Measurements from ENCODE around the gene DHRS12. TPM values are rescaled to one million over a fixed set of nuclear protein-coding genes. Genes with fewer than 3 reads are reported as not detected.

Gene DHRS12
- total RNA-seq, 4 donors from 2014 or later: 7.6 to 11.8 (median 10.3) TPM

GRCh38 chr13:51734786-51735185 is 69.2 kb downstream of the DHRS12 start:
- H3K4me3 ChIP-seq (ENCODE audit: low read depth, poor library complexity, severe bottlenecking): no peak overlapping the region
- TF ChIP-seq CTCF (IDR thresholded peaks at IDR 0.05): no peak
- no peak for TF ChIP-seq POLR2A (IDR thresholded peaks at IDR 0.05)
- intact Hi-C loops (cut with DNase I; ENCODE audit: low total_unique reads): no loop called here
- WGBS, 2 donors: 87 to 91% methylated on average over 2 of the region's 2 CpGs
- DNase-seq (ENCODE audit: low spot score in 2 of 2): no peak

- no peak overlapping the region for H3K4me3 ChIP-seq (ENCODE audit: low read depth, poor library complexity, severe bottlenecking)
- intact Hi-C loops (cut with DNase I; ENCODE audit: low total_unique reads): no loop called here
- TF ChIP-seq POLR2A (IDR thresholded peaks at IDR 0.05) (no peak), CTCF (IDR thresholded peaks at IDR 0.05) (no peak)
- DNase-seq (ENCODE audit: low spot score in 2 of 2): peak in 1 of 2 donors; percentile 64
- 61 to 63% methylated on average over 3 of the region's 3 CpGs for whole genome bisulfite sequencing, 2 donors
These were observed 70.3 kb downstream of the DHRS12 start for GRCh38 chr13:51733374-51734298.

DNA sequence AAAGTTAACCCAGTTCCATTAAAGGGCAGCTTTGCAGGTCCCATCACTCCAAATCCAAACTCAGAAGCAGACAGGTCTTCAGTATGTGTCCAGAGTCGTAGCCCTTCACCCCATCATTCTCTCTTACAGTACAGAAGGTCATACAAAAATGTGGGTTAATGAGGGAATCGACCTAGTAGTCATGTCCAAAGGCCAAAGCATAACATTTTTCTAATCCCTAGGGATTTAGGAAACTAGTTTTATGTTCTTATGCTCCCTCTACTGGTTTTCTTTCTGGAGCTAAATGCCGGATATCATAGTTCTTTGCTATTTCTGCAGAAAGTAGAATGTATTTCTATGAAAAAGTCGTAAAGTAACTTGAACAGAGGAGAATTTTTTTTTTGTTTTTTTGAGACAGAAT is 72.2 kb downstream of the DHRS12 start:
- DNase-seq (ENCODE audit: low spot score in 2 of 2): no peak
- TF ChIP-seq POLR2A (IDR thresholded peaks at IDR 0.05) (no peak), CTCF (IDR thresholded peaks at IDR 0.05) (no peak)
- H3K4me3 ChIP-seq (ENCODE audit: low read depth, poor library complexity, severe bottlenecking): no peak overlapping the region
- WGBS, 2 donors: 63 to 67% methylated on average over 4 of the region's 4 CpGs
- intact Hi-C loops (cut with DNase I; ENCODE audit: low total_unique reads): no loop called here

GRCh38 chr13:51730927-51731326 is 73.0 kb downstream of the DHRS12 start:
- DNase-seq (ENCODE audit: low spot score in 2 of 2): no peak
- no peak overlapping the region for H3K4me3 ChIP-seq (ENCODE audit: low read depth, poor library complexity, severe bottlenecking)
- TF ChIP-seq POLR2A (IDR thresholded peaks at IDR 0.05): no peak
- TF ChIP-seq CTCF (IDR thresholded peaks at IDR 0.05): no peak
- whole genome bisulfite sequencing, 2 donors: 84 to 100% methylated on average over 1 of the region's 1 CpG
- intact Hi-C loops (cut with DNase I; ENCODE audit: low total_unique reads): no loop called here

- peak; percentile 66 to 90 for DNase-seq (ENCODE audit: low spot score in 2 of 2)
- 37 to 40% methylated on average over 11 of the region's 11 CpGs for WGBS, 2 donors
- H3K4me3 ChIP-seq (ENCODE audit: low read depth, poor library complexity, severe bottlenecking): no peak overlapping the region
- TF ChIP-seq CTCF (IDR thresholded peaks at IDR 0.05) (no peak), POLR2A (IDR thresholded peaks at IDR 0.05) (no peak)
- intact Hi-C loops (cut with DNase I; ENCODE audit: low total_unique reads): no loop called here
These were observed 74.0 kb downstream of the DHRS12 start for GRCh38 chr13:51729866-51730553.

All from lower leg skin (tissue), 4 donors.